Epithelial cell of proximal tubule (primary cell): ENCODE results near the gene UBA52. TPM values are rescaled to one million over a fixed set of nuclear protein-coding genes. Genes with fewer than 3 reads are reported as not detected.
A peak's percentile ranks its signal among the peaks of the same experiment; 100 is the strongest.

Experiments used
- DNase-seq: peaks from one replicate; pipeline ENCODE4 v3.0.0-alpha.2; 2011; ENCODE audit warnings: low read depth
- H3K4me3 ChIP-seq: 2 replicates; pipeline ENCODE4 v1.5.1; 2011; ENCODE audit warnings: low read depth, mild to moderate bottlenecking, low read length
- CTCF ChIP-seq: conservative IDR thresholded peaks from 2 replicates; pipeline ENCODE4 v1.5.1; 2012; ENCODE audit warnings: low read depth, mild to moderate bottlenecking, low read length
- total RNA-seq: library from RNA; depleted of rRNA; stranded (reverse); fragments of >200 nt; gene quantifications from 2 replicates; pipeline ENCODE4 v1.2.3, GENCODE V29; 2015

Gene UBA52
- total RNA-seq, 1 donor from 2014 or later, result 1,698 TPM

- no peak overlapping the region for H3K4me3 ChIP-seq
- no peak for TF ChIP-seq CTCF
- DNase-seq, result no peak
Measured at GRCh38 chr19:18574691-18575291, 3.1 kb downstream of the UBA52 start.

- no peak for TF ChIP-seq CTCF
- no peak overlapping the region for H3K4me3 ChIP-seq
Measured at GRCh38 chr19:18576383-18576782, 4.7 kb downstream of the UBA52 start.

GRCh38 chr19:18577365-18577914, 5.8 kb downstream of the UBA52 start:
- DNase-seq, result no peak
- TF ChIP-seq CTCF, result no peak
- H3K4me3 ChIP-seq, result no peak overlapping the region

More at GRCh38 chr19:18576383-18576782, 4.7 kb downstream of the UBA52 start:
- DNase-seq, result no peak

GRCh38 chr19:18580311-18580710, 8.7 kb downstream of the UBA52 start:
- no peak for DNase-seq
- TF ChIP-seq CTCF, result no peak

GRCh38 chr19:18586306-18586705, 14.6 kb downstream of the UBA52 start:
- TF ChIP-seq CTCF, result peak; percentile 31
- no peak overlapping the region for H3K4me3 ChIP-seq
- DNase-seq, result no peak

More at GRCh38 chr19:18580311-18580710, 8.7 kb downstream of the UBA52 start:
- no peak overlapping the region for H3K4me3 ChIP-seq

GRCh38 chr19:18587561-18587960, 15.9 kb downstream of the UBA52 start:
- no peak for TF ChIP-seq CTCF
- no peak overlapping the region for H3K4me3 ChIP-seq
- DNase-seq, result no peak
